ENCODE results near the gene ALG3. TPM values are rescaled to one million over a fixed set of nuclear protein-coding genes. Genes with fewer than 3 reads are reported as not detected.
"Not testable (repeated sequence)": the region's sequence is repeated elsewhere in the genome, so short reads cannot be mapped to it uniquely, and the experiment has no call there.

Gene ALG3
- total RNA-seq, 4 donors from 2014 or later: 42.2 to 56.6 (median 52.3) TPM

DNA sequence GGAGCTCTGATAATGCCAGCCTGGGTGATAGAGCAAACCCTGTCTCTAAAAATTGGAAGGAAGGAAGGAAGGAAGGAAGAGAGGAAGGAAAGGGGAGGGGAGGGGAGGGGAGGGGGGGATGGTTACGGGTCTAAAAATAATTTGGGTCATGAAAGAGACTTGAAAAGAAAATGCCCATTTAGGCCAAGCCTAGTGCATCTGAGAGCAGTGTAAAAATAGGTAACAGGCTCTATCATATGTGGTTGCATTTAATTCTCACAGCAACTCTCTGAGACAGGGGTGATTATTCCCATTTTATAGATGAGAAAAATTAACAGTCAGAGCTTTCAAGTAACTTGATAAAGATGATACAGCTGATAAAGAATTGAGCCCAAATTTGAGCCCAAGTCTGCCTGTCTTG is 23.5 kb upstream of the ALG3 start:
- ATAC-seq (ENCODE audit: low FRiP score): no peak
- TF ChIP-seq, protein P1, sequence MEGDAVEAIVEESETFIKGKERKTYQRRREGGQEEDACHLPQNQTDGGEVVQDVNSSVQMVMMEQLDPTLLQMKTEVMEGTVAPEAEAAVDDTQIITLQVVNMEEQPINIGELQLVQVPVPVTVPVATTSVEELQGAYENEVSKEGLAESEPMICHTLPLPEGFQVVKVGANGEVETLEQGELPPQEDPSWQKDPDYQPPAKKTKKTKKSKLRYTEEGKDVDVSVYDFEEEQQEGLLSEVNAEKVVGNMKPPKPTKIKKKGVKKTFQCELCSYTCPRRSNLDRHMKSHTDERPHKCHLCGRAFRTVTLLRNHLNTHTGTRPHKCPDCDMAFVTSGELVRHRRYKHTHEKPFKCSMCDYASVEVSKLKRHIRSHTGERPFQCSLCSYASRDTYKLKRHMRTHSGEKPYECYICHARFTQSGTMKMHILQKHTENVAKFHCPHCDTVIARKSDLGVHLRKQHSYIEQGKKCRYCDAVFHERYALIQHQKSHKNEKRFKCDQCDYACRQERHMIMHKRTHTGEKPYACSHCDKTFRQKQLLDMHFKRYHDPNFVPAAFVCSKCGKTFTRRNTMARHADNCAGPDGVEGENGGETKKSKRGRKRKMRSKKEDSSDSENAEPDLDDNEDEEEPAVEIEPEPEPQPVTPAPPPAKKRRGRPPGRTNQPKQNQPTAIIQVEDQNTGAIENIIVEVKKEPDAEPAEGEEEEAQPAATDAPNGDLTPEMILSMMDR (IDR thresholded peaks at IDR 0.05): no peak
- no peak for DNase-seq (ENCODE audit: low spot score)

DNA sequence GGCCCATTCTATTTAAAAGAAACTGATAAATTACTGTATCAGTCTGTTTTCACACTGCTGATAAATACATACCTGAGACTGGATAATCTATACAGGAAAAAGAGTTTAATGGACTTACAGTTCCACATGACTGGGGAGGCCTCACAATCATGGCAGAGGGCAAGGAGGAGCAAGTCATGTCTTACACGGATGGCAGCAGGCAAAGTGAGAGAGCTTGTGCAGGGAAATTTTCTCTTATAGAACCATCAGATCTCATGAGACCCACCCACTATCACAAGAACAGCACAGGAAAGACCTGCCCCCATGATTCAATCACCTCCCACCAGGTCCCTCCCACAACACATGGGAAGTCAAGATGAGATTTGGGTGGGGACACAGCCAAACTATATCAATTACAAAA is 18.5 kb upstream of the ALG3 start:
- ATAC-seq (ENCODE audit: low FRiP score); DNase-seq (ENCODE audit: low spot score): not testable (repeated sequence)

DNA sequence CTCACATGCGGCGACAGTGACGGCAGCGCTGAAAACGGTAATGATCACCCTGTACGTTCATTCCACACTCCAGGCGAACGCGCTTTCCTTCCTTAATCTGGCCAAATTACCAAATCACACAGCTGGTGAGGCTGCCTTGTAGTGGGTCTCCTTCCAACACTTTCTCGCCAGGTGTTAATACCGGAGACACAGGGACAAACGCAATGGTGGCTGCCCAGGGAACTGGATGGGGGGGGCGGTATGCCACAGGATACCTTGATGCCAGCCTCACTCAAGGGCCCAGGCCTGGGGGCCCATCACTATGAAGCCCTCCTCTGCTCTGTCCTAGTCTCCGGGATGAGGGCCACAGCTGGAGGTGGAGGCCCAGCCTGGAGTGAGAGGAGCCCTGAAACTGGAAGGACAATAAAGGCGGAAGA is 14.0 kb upstream of the ALG3 start:
- TF ChIP-seq, protein P1 (IDR thresholded peaks at IDR 0.05): no peak
- ATAC-seq (ENCODE audit: low FRiP score): no peak
- DNase-seq (ENCODE audit: low spot score): no peak

DNA sequence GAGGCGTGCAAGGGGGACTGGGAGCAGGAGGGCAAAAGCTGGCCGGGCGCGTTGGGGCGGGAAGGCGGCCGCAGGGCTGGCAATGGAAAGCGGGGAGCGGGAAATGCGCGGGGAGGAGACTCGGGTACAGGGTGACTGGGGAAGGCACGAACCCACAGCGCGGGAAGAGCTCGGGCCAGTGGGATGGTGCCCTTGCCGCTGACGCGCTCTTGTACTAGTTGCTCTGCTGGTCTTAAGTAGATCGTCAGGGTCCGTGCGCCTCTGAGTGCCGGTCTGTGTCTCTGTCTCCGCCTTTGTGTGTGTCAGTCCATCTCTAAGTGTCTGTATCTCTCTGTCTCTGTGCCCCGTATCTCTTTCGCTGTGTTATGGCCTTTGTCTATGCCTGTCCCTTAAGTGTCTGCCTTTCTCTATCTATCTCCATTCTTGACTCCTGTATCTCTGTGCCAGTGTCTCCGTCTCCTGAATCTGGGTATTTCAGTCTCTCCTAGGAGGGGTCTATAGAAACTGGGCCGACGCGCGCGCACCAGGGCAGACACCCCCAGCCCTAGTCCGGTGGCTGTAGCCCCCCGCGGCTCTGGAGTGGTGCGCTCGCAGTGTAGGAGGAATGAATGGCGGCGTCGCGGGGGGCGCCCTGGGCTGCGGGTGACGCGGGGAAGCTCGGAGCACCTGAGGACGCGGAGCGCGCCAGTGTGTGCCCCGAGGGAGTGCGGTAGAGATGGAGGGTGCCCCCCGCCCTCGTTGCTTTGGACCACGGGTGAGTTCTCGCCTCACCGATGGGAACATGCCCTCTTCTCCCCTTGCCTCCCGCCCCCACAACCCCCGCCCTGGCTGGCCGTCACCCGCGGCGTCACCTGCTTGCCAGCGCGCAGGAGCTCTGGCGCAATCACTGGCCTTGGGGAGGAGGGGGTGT is 13.3 kb upstream of the ALG3 start:
- ATAC-seq (ENCODE audit: low FRiP score) (peak; percentile 17), DNase-seq (ENCODE audit: low spot score) (no peak)
- TF ChIP-seq, protein P1 (IDR thresholded peaks at IDR 0.05): no peak

DNA sequence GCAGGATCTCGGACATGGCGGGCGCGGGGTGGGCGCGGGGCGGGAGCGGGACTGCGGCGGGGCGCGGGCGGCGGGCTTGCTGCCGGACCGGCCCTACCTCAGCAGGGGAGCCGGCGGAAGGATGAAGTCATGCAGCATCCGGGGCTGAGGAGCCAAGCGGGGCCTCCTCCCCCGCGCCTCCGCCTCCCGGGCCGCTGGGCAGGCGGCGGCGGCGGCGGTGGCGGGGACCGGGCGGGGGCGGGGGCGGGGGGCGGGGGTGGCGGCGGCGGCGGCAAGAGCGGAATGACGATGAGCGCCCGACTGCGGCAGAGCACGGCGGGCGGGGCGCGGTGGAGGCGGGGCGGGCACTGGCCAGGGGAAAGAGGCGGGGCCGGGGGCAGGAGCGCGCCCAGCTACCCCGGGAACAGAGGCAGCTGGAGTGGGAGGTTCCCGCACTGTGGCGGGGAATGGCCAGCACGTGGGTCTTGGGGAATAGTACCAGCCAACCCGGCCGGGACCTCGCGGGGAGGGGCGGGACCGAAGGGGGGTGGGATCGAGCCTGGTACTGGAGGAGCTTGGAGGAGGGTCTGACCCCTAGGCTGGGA is 12.6 kb upstream of the ALG3 start, which contains the start of gene CAMK2N2:
Gene CAMK2N2, minus strand, starts transcription at position 284 of the 584 bp plus-strand sequence. Its CDS starts 268 bp downstream, at position 16.
- TF ChIP-seq, protein P1 (IDR thresholded peaks at IDR 0.05): no peak
- ATAC-seq (ENCODE audit: low FRiP score) (peak; percentile 77), DNase-seq (ENCODE audit: low spot score) (no peak)

DNA sequence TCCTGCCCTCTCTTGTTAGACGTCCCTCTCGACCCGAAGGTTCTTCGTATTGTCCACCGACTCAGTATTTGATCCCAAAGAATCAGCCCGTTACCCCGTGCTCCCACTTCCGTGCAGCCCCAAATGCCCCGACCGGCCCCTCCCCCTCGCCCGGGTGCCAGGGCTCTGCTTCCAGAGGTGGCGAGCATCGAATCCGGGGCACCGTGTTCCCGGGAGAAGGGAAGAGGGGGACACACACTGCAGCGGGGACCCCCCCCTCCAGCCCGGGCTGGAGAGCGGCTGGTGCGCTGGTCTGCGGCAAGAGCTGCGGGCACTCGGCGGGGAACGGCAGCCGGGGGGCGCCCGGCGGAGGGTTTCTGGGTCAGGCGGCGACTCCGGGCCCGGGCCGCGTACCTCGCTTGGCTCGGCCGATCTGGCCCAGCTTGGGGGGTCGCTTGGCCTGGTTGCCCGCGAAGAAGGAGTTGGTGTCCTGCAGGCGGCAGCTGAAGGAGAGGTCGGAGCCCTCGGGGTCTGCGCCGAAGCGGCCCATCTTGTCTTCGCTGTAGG is 12.0 kb upstream of the ALG3 start:
- DNase-seq (ENCODE audit: low spot score): no peak
- TF ChIP-seq, protein P1 (IDR thresholded peaks at IDR 0.05): no peak
- no peak for ATAC-seq (ENCODE audit: low FRiP score)

DNA sequence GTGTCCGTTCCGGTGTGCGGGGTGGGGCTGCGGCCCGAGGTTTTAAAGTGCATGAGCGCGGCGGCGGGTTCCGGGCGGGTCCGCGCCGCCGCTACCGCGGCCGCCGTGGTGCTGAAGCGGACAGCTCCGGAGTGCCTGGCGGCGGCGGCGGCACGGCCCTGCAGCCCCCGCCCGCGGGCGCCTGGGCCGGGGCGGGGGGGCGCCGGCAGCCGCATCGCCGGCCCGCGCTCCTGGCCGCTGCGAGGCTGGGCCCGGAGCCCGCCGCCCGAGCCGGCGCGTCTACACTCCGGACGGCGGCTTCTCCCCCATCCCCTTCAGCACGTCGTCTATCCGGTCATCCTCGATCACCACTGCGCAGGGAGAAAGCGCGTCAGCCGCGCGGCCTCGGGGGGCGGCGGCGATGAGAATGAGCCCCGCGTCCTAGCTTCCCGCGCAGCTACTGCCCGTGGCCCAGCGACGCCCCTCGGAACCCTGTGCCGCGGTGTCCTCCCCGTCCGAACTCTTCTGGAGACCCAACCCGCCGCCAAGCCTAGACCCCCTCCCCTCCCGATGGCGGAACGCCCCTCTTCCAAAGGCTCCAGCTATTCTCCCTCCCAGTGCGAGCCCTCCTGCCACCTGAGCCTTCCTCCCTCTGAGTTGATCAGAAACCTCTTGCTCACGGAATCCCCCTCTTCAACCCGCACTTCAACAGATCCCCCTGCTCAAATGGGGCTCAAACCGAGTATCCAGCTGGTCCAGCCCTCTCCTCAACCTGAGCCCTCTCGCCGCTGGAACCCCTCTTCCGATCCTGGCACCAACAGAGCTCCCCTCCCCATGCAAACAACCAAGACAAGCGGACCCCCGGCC is 11.3 kb upstream of the ALG3 start:
- ATAC-seq (ENCODE audit: low FRiP score): peak; percentile 61
- no peak for DNase-seq (ENCODE audit: low spot score)
- TF ChIP-seq, protein P1 (IDR thresholded peaks at IDR 0.05): no peak

Measured in omental fat pad (tissue), 4 donors.